ENCODE data around the gene ZNF23.

ZNF23 gene

DNA sequence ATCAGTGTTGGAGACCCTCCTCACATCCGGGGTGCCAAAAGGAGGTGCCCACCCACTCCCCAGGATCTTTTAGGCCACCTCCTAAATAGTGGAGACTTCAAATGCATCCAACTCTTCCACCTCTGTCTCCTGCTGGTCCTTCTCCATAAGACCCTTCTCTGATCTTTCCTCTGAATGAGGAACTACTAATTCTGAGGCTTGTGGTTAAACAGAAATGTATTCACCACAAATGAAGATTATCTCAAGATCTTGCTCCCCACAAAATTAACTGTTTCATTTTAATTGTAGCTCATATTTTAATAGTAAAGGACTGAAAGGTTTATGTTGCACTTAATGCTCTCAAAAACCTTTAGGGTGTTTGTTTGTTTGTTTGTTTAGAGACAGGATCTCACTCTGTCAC lies 54.3 kb downstream of the ZNF23 start:
- intact Hi-C loops (cut with DNase I) = no loop called here
- DNase-seq = no peak

DNA sequence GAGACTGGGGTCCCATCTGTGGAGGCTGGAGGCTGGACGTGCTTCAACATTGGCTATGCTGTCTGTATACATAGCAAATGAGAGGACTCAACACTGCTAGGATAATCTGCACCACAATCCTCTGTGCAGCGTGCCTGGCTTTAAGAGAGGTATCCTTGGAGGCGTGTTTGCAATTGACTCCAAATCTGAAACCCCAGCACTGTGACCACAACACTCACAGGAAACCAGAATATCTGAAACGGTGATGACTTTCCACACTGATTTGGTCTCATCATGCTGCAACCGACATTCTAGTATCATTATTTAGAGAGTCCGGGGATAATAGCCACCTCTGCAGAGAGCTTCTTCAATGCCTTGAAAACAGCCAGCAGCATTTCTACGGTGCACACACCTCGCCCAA lies 55.3 kb downstream of the ZNF23 start:
- intact Hi-C loops (cut with DNase I) = no loop called here
- DNase-seq = no peak

DNA sequence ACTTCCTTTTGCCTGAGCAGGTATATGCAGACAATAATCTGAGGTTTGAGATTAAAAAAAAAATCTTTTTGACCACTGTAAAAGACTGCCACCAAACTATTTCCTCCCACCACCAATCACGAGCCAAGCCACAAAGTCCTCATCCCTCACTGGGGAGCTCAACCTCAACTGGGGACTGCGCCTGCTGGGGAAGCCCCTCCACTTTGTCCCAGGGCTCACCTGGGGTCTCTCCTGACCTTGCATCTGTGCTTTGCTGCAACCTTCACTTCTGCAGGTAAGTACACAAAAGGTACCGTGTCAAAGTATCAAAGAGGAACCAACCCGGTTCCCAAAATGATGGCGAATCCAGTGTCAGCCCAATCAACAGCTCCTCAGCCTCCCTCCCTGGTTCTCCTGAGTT lies 55.7 kb downstream of the ZNF23 start:
- DNase-seq = no peak
- intact Hi-C loops (cut with DNase I) = no loop called here

DNA sequence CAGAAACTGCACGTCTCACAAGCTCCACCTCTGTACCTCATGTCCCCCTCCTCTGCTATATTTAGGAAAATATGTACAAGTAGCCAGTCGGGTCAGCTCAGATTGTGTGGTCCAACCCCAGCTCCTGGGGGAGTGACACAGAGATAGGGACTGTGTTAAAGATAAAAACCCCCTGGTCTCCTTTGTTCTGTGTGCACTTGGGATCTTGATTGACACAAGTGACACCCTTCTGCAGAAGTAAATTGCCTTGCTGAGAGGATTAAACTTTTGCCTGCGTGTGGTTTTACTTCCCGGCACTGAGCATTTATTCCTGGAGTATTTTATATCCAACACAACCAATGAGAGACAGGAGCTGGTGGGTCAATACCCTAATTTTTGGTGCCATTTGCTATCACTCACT lies 57.7 kb downstream of the ZNF23 start:
- intact Hi-C loops (cut with DNase I) = no loop called here

DNA sequence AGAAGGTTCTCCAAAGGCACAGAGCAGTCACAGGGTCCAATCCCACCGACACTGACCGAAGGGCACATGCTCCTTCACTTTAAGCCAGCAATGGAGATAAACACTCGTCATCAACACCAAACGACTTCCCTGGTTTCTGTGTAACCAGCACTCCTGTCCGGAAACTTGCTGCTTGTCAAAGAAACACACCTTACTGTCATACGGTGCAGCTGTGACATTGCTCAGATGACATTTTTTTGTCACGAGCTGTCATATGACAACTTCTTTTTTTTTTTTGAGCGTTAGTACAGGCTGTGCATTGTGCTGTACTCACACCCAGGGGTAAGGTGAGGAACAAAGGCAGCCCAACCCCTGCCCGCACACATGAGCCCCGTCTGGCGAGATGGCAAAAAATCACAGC lies 59.4 kb downstream of the ZNF23 start:
- DNase-seq = no peak
- intact Hi-C loops (cut with DNase I) = no loop called here

More for the DNA sequence above, 57.7 kb downstream of the ZNF23 start:
- DNase-seq = no peak

DNA sequence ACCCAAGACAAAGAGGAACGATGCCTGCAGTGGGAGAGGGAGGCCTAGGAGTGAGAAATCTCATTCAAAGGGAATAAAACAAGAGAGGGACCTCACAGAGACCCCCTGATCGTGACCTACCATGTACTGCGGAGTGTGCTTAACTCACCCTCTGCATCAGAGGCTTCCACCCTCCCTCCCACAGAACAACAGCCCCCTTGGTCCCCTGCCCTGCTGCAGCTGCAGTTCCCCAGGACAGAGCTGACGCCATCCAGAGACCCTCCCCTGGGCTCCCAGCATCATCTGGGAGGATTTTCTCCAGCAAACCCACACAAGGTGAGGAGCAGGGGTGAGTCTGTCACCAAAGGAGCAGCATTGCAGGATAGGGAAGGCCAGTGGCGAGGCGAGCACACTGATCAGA lies 60.0 kb downstream of the ZNF23 start:
- intact Hi-C loops (cut with DNase I) = no loop called here
- no peak for DNase-seq

DNA sequence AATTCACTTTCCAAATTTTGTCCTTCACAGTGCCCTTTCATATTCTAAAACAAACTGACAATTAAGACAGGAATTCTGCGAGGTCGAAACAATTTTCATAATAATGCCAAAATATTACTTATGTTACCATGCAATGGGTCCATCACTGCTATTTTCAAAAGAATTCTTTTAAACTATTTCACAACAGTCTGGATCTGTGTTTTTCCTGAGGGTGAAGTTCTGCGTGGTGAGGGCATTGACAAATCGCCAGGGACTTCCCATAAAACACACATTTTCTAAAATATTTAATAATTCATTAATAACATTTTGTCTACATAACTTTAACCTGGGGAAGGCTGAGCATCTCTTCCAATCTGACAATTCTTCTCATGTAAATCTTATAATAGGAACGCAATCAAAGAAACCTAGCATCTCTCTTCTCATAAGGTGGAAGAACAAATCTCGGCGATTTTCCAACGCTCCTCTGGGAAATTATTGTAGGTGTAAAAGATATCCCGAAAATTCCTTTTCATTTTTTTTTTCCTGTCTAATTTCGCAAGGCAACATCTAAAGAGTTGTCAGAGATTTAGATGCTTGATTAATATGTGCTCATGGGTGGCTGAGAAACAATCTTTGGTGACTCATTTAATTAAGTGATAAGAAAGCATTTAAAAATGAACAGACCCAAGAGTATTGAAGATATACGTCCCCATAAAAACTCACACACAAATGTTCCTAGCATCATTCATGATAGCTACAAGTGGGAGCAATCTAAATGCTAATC lies 62.1 kb downstream of the ZNF23 start:
- DNase-seq = no peak
- intact Hi-C loops (cut with DNase I) = no loop called here

Data from head of caudate nucleus (tissue), 42 donors.